ENCODE measurements around the gene MYO5B. TPM values are rescaled to one million over a fixed set of nuclear protein-coding genes. Genes with fewer than 3 reads are reported as not detected.

MYO5B gene
- total RNA-seq, 4 donors from 2014 or later = 1.2 to 2.2 (median 1.3) TPM

DNA sequence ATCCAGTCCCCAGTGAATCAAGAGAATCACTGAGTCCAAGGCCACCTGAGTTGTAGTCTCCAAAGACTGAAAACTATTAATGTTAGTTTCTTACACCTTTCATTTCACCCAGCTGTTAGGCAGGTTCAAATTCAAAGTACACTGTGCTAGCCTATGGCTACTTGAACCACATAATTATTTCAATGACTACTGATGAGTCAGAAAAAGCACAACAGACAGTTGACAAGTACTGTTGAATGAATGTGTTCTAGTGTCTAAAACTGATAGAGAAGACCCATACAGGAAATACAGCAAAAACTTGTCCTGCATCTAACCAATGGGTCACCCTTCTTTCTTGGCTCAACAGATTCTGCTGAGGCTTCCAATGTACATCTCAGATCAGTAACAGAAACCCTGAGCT is 160.9 kb downstream of the MYO5B start:
- TF ChIP-seq, protein P1, sequence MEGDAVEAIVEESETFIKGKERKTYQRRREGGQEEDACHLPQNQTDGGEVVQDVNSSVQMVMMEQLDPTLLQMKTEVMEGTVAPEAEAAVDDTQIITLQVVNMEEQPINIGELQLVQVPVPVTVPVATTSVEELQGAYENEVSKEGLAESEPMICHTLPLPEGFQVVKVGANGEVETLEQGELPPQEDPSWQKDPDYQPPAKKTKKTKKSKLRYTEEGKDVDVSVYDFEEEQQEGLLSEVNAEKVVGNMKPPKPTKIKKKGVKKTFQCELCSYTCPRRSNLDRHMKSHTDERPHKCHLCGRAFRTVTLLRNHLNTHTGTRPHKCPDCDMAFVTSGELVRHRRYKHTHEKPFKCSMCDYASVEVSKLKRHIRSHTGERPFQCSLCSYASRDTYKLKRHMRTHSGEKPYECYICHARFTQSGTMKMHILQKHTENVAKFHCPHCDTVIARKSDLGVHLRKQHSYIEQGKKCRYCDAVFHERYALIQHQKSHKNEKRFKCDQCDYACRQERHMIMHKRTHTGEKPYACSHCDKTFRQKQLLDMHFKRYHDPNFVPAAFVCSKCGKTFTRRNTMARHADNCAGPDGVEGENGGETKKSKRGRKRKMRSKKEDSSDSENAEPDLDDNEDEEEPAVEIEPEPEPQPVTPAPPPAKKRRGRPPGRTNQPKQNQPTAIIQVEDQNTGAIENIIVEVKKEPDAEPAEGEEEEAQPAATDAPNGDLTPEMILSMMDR (IDR thresholded peaks at IDR 0.05; ENCODE audit: low read depth) = no peak

- TF ChIP-seq, protein P1 (IDR thresholded peaks at IDR 0.05; ENCODE audit: low read depth) = no peak
Observed at GRCh38 chr18:50033004-50033403, 161.9 kb downstream of the MYO5B start.

GRCh38 chr18:50030146-50030545 is 164.8 kb downstream of the MYO5B start:
- TF ChIP-seq, protein P1 (IDR thresholded peaks at IDR 0.05; ENCODE audit: low read depth) = no peak

GRCh38 chr18:50027996-50028395 is 167.0 kb downstream of the MYO5B start:
- TF ChIP-seq, protein P1 (IDR thresholded peaks at IDR 0.05; ENCODE audit: low read depth) = no peak

DNA sequence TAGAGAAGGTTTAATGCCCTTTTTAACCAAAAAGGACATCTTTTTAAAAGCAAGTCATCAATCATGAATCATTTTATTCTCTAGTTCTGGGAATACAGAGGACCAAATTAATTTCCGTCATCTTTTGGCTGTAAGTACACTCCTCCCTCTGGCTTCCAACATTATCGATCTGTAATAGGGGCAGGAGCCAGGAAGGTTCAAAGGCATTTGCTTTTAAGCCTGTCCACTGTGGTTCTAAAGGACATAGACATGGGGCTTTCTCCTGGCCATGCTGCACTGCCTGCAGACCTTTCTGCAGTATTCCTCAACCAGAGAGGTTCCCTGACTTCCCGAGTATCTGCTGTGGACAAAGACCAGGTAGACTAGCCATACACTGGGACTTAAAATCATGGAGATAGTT is 170.5 kb downstream of the MYO5B start:
- TF ChIP-seq, protein P1 (IDR thresholded peaks at IDR 0.05; ENCODE audit: low read depth) = no peak

GRCh38 chr18:50022985-50023384 is 172.0 kb downstream of the MYO5B start:
- TF ChIP-seq, protein P1 (IDR thresholded peaks at IDR 0.05; ENCODE audit: low read depth) = no peak

- TF ChIP-seq, protein P1 (IDR thresholded peaks at IDR 0.05; ENCODE audit: low read depth) = no peak
Observed at GRCh38 chr18:50014606-50015005, 180.3 kb downstream of the MYO5B start.

Measured in subcutaneous adipose tissue (tissue), 4 donors.